Left ventricle myocardium inferior (tissue), 1 donor: ENCODE results near the gene RARB. TPM values are rescaled to one million over a fixed set of nuclear protein-coding genes. Genes with fewer than 3 reads are reported as not detected.

Experiments used
- DNase-seq: peaks from one replicate; pipeline ENCODE4 v3.0.0-alpha.2; 2020
- H3K27ac ChIP-seq: fragments of 200-600 bp; replicated peaks from 2 replicates; pipeline ENCODE4 v1.8.0; 2021
- H3K27me3 ChIP-seq: fragments of 200-600 bp; 2 replicates; pipeline ENCODE4 v1.8.0; 2021; ENCODE audit warnings: low read depth
- H3K36me3 ChIP-seq: fragments of 200-600 bp; 2 replicates; pipeline ENCODE4 v1.8.0; 2021
- H3K4me1 ChIP-seq: fragments of 200-600 bp; 2 replicates; pipeline ENCODE4 v1.8.0; 2021
- H3K4me3 ChIP-seq: fragments of 200-600 bp; 2 replicates; pipeline ENCODE4 v1.8.0; 2021; ENCODE audit warnings: mild to moderate bottlenecking, moderate library complexity
- H3K9me3 ChIP-seq: fragments of 200-600 bp; replicated peaks from 2 replicates; pipeline ENCODE4 v1.8.0; 2021
- CTCF ChIP-seq: fragments of 200-600 bp; IDR thresholded peaks from 2 replicates; pipeline ENCODE4 v1.8.0; 2021; ENCODE audit warnings: antibody characterized with exemption, mild to moderate bottlenecking, borderline replicate concordance
- intact Hi-C: fragments of 100-400 bp; cut with micrococcal nuclease; formaldehyde crosslinking; loops from one replicate; pipeline ENCODE4 v1.11.0; 2022
- total RNA-seq: library from RNA; stranded (reverse); fragmentation: NEBNext Ultra II Directional; extraction: Animal tissue kit (Norgen Biotek cat#: 25700); gene quantifications from one replicate; pipeline ENCODE4 v1.2.1, GENCODE V29; 2021
- donor health status: DM: no; HTN: yes; CAD: no; lungs with severe emphysema.

The RARB gene
- total RNA-seq, 1 donor from 2014 or later = 15.6 TPM

- no peak for DNase-seq
- Histone ChIP-seq H3K4me3 (peak overlapping the region; percentile 83), H3K27me3 (no peaks in the 10 kb centered on the region), H3K36me3 (no peaks in the 10 kb centered on the region), H3K27ac (peak overlapping the region; percentile 96), H3K9me3 (no peaks in the 10 kb centered on the region), H3K4me1 (peaks cover 93% of the 10 kb centered on the region)
- intact Hi-C loops = no loop called here
- no peak for TF ChIP-seq CTCF
Measured at GRCh38 chr3:25432176-25432720, 4.2 kb downstream of the RARB start.

GRCh38 chr3:25433106-25433505 is 5.0 kb downstream of the RARB start:
- H3K4me3 ChIP-seq = peak overlapping the region; percentile 83
- intact Hi-C loops = no loop called here
- H3K27me3 ChIP-seq = no peaks in the 10 kb centered on the region
- H3K36me3 ChIP-seq = no peaks in the 10 kb centered on the region
- no peaks in the 10 kb centered on the region for H3K9me3 ChIP-seq
- no peak for DNase-seq
- TF ChIP-seq CTCF = no peak
- peak overlapping the region; percentile 96 for H3K27ac ChIP-seq
- H3K4me1 ChIP-seq = peaks cover 96% of the 10 kb centered on the region

GRCh38 chr3:25433868-25434267 is 5.8 kb downstream of the RARB start:
- peak; percentile 25 for DNase-seq
- Histone ChIP-seq H3K4me1 (peaks cover 96% of the 10 kb centered on the region), H3K9me3 (no peaks in the 10 kb centered on the region), H3K4me3 (peak overlapping the region; percentile 83), H3K27me3 (no peaks in the 10 kb centered on the region), H3K36me3 (no peaks in the 10 kb centered on the region), H3K27ac (peak overlapping the region; percentile 96)
- intact Hi-C loops = no loop called here
- no peak for TF ChIP-seq CTCF

GRCh38 chr3:25437953-25438352 is 9.9 kb downstream of the RARB start:
- no peak for DNase-seq
- Histone ChIP-seq H3K4me1 (peaks cover 88% of the 10 kb centered on the region), H3K27ac (peak overlapping the region; percentile 59)

GRCh38 chr3:25438791-25439555 is 10.9 kb downstream of the RARB start:
- Histone ChIP-seq H3K4me1 (peaks cover 81% of the 10 kb centered on the region), H3K9me3 (no peaks in the 10 kb centered on the region)

More at GRCh38 chr3:25437953-25438352, 9.9 kb downstream of the RARB start:
- Histone ChIP-seq H3K9me3 (no peaks in the 10 kb centered on the region), H3K4me3 (no peak overlapping the region), H3K27me3 (no peaks in the 10 kb centered on the region), H3K36me3 (no peaks in the 10 kb centered on the region)
- TF ChIP-seq CTCF = no peak
- intact Hi-C loops = no loop called here

More at GRCh38 chr3:25438791-25439555, 10.9 kb downstream of the RARB start:
- Histone ChIP-seq H3K27ac (peak overlapping the region; percentile 59), H3K4me3 (no peak overlapping the region), H3K27me3 (no peaks in the 10 kb centered on the region), H3K36me3 (no peaks in the 10 kb centered on the region)
- intact Hi-C loops = no loop called here
- no peak for TF ChIP-seq CTCF
- DNase-seq = no peak
